Aorta (tissue), 5 donors: ENCODE measurements around the gene SERTAD2. TPM values are rescaled to one million over a fixed set of nuclear protein-coding genes. Genes with fewer than 3 reads are reported as not detected.

Experiments used
- ATAC-seq: fragments of 200-7000 bp; cut with Tn5 transposase; one replicate; pipeline ENCODE4 v1.9.1; 2022; ENCODE audit warnings: moderate library complexity; ENCODE audit not compliant: low FRiP score
- DNase-seq, 2 donors: peaks; one replicate each; pipeline ENCODE4 v3.0.0-alpha.2; 2020
- H3K27ac ChIP-seq, 2 donors: one replicate each; pipeline ENCODE4 v1.5.1; 2013; ENCODE audit warnings: low read length in 2 of 2, mild to moderate bottlenecking in 2 of 2, moderate library complexity in 2 of 2, control low read depth in 1 of 2, inconsistent platforms in 1 of 2, low read depth in 1 of 2
- H3K27me3 ChIP-seq, 2 donors: one replicate each; pipeline ENCODE4 v1.6.1; 2013; ENCODE audit warnings: control low read depth in 1 of 2, low read length in 1 of 2, mild to moderate bottlenecking in 1 of 2, moderate library complexity in 1 of 2; ENCODE audit not compliant: insufficient read depth in 2 of 2, control insufficient read depth in 1 of 2
- H3K36me3 ChIP-seq, 2 donors: one replicate each; pipeline ENCODE4 v1.6.1; 2013; ENCODE audit warnings: control low read depth in 1 of 2, low read length in 1 of 2, mild to moderate bottlenecking in 1 of 2; ENCODE audit not compliant: insufficient read depth in 2 of 2, control insufficient read depth in 1 of 2
- H3K4me1 ChIP-seq, 2 donors: one replicate each; pipeline ENCODE4 v1.6.1; 2013; ENCODE audit warnings: low read length in 2 of 2, control low read depth in 1 of 2, mild to moderate bottlenecking in 1 of 2, moderate library complexity in 1 of 2; ENCODE audit not compliant: insufficient read depth in 2 of 2, control insufficient read depth in 1 of 2
- H3K4me3 ChIP-seq, 2 donors: one replicate each; pipeline ENCODE4 v1.5.1; 2013; ENCODE audit warnings: low read length in 2 of 2, control low read depth in 1 of 2, mild to moderate bottlenecking in 1 of 2
- H3K9me3 ChIP-seq: one replicate; pipeline ENCODE4 v1.6.1; 2013; ENCODE audit warnings: mild to moderate bottlenecking, low read length; ENCODE audit not compliant: control insufficient read depth
- WGBS, 2 donors: extraction: QIAGEN DNeasy Blood & Tissue Kit; methylation state at CpG; one replicate each; pipeline ENCODE4 v1.1.7; 2013; 5-methylcytosine and 5-hydroxymethylcytosine counted together
- intact Hi-C, 2 donors: fragments of 100-400 bp; cut with DNase I; formaldehyde crosslinking; loops; one replicate each; pipeline versions ENCODE4 v1.14.2 to v1.15.0; 2022
- polyA plus RNA-seq, 2 donors: library from polyadenylated mRNA; stranded (reverse); fragments of 200-250 nt; gene quantifications; one replicate each; pipeline ENCODE4 v1.2.3, GENCODE V29; 2013
- total RNA-seq, 2 donors: library from RNA; stranded (reverse); fragmentation: NEBNext Ultra II Directional; extraction: Animal tissue kit (Norgen Biotek cat#: 25700); gene quantifications; one replicate each; pipeline ENCODE4 v1.2.1, GENCODE V29; 2021
- donor health status: healthy with polysubstance abuse.
- donor health status: Bipolar disorder and iron deficiency.
- donor health status: DM: no; HTN: no; CAD: no.
- donor health status: DM: no; HTN: no; CAD: no.
- donor health status: DM: yes; HTN: yes; CAD: no.

Gene SERTAD2
- total and polyA plus RNA-seq, 4 donors = 4.6 to 27.4 (median 20.6) TPM

DNA sequence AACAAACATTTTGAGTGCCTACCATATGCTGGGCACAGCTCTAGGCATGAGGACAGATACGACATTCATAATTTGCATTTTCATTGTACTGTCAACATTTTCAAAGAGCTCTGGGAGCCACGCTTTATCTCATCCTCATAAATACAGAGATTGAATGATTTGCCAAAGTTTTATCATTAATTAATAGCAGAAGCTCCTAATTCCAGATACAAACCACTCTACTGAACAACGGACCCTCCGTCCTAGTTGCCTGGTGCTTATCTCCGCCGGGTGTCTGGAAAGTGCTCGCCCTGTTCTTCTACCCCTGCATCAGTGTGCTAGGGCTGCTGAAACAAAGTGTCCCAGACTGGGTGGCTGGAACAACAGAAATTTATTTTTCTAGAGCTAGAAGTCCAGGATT lies 23.8 kb downstream of the SERTAD2 start:
- Histone ChIP-seq H3K36me3 (peaks cover 0 to 2% of the 10 kb centered on the region in 2 donors), H3K4me3 (no peak overlapping the region), H3K27me3 (no peaks in the 10 kb centered on the region), H3K4me1 (no peaks in the 10 kb centered on the region), H3K27ac (no peak overlapping the region), H3K9me3 (no peaks in the 10 kb centered on the region)
- intact Hi-C loops = no loop called here
- ATAC-seq = no peak
- DNase-seq = no peak
- WGBS, 2 donors = 94 to 95% methylated on average over 7 of the region's 7 CpGs

DNA sequence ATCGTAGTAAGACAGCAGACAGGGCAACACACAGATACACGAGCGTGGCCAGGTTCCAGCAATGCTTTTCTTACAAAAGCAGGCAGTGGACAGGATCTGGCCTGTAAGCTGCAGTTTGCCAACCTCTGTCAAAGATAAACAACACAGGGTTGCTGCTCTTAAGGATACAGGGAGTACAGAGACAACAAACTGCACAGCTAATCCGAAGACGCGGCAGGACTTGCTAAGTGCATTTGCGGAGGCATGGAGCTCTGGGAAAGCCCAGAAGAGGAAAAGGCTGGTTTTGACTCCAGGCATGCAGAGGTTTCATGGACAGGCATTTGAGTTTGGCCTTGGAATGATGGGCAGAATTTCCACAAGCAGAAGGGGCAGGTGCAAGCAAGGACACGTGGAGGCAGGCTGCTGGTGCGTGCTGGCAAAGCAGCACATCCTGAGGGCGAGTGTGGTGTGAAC lies 24.4 kb downstream of the SERTAD2 start:
- DNase-seq (no peak), ATAC-seq (no peak)
- Histone ChIP-seq H3K4me3 (no peak overlapping the region), H3K4me1 (no peaks in the 10 kb centered on the region), H3K27ac (no peak overlapping the region), H3K9me3 (no peaks in the 10 kb centered on the region), H3K27me3 (no peaks in the 10 kb centered on the region), H3K36me3 (peaks cover 0 to 1% of the 10 kb centered on the region in 2 donors)
- 60 to 66% methylated on average over 10 of the region's 10 CpGs for WGBS, 2 donors
- intact Hi-C loops = no loop called here

DNA sequence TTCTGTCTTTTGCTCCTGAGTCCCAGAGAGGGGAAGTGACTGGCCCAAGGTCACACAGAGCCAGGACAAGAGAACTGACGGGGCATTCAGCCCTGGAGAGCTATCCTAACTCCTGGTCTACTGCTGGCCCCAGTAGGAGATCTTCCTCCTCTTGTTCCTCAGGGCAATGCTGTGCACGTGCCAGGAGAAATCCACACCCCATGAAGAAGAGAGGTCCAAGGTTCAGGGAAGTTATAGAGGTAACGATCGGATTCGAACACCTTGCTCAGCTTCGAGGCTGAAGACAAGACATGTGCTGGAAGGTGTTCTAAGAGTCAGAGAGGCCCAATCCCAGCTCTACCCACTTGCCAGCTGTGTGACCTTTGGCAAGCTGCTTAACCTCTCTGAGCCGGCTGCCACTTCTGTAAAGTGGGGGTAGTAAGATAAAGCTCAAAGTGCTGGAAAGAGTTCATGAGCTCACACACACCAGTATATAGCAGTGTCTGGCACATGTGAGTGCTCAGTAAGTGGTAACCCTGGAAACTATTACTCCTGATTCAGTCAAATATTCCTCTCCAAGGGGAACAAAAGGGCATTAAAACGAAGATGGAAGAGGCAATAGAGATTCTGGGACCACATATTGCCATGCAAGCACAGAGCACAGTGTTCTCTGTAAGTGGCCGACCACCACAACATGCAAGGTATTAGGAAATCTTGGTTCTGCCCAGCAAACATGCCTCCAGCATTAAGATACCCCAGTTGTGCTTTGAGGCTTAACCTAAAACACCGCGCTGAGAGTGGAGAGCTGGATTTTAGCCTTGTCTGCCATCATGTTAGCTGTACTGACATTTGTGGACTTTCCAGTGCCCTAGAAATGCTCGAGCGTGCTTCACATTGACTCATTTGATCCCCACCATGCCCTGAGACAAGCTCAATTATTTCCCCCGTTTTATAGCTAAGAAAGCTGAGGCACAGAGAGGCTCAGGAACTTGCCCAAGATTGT lies 25.6 kb downstream of the SERTAD2 start:
- H3K4me3 ChIP-seq = no peak overlapping the region
- WGBS, 2 donors = 86 to 88% methylated on average over 14 of the region's 14 CpGs
- no peaks in the 10 kb centered on the region for H3K27me3 ChIP-seq
- no peak overlapping the region for H3K27ac ChIP-seq
- H3K4me1 ChIP-seq = no peaks in the 10 kb centered on the region
- intact Hi-C loops = no loop called here
- DNase-seq (no peak), ATAC-seq (no peak)
- no peaks in the 10 kb centered on the region for H3K9me3 ChIP-seq
- no peaks in the 10 kb centered on the region for H3K36me3 ChIP-seq

DNA sequence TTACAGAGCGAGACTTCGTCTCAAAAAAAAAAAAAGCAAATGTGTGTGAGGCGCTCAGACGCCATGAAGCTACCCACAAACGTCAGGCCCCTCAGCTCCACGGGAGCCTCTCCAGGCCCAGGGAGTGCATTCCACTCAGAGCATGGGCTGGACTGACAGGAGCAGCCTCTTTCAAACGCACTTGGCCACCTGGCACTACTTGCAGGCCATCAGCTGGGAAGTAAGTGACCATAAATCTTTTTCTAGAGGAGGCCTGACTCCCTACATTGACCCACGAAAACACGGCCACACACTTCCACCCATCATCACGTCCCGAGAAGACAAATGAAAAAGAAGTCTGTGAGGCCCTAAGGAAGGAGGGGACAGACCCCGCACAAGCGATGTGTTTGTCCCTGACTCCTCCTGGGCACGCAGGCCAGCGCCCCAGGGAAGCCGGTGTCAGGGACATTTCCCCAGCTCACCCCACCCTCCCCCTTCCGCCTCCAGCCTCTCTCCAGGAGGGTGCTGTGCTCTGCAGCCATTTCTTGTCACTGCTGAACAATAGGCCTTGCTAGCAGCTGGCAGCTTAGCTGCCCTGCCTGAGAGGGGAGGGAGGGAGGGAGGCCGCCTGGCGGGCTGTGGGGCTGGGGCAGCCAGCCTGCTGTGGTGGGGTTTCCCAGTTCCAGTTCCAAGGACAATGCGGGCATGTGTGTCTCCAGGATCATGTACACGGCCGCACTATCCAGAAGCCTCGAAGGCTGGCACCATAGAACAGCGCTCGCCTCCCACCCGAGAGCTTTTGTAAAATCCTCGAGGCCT lies 26.6 kb downstream of the SERTAD2 start:
- no peak overlapping the region for H3K4me3 ChIP-seq
- H3K4me1 ChIP-seq = no peaks in the 10 kb centered on the region
- 83 to 84% methylated on average over 27 of the region's 27 CpGs for WGBS, 2 donors
- H3K36me3 ChIP-seq = no peaks in the 10 kb centered on the region
- no peak overlapping the region for H3K27ac ChIP-seq
- no peaks in the 10 kb centered on the region for H3K27me3 ChIP-seq
- no peaks in the 10 kb centered on the region for H3K9me3 ChIP-seq
- ATAC-seq = no peak
- intact Hi-C loops = no loop called here
- DNase-seq = no peak

DNA sequence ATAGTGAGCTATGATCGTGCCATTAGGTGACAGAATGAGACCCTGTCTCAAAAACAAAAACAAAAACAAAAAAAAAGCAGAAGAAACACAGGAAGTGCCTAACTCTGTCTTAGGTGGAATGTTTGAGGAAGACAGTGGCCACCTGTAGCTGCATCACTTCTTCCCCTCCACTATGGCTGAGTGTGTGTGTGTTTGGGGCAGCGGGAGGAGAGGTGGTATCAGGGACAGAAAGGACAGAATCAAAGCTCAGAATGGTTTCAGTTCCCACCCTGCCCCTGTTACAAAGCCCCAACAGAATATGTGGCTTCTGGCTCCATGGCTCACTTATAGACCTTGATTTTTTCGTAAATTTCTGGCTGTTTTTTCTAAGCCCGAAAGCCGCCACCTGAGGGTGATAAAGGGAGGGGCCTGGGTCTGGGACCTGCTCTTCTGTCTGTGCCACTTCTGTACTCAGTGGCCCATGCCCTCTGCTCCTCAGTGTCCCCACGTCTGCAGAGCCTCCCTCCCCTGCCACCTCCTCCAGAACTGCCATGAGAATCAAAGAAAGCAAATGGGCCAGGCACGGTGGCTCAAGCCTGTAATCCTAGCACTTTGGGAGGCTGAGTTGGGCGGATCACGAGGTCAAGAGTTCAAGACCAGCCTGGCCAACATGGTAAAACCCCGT lies 27.4 kb downstream of the SERTAD2 start:
- no peak for DNase-seq
- no peak for ATAC-seq
- no peaks in the 10 kb centered on the region for H3K9me3 ChIP-seq
- no peaks in the 10 kb centered on the region for H3K36me3 ChIP-seq
- H3K27ac ChIP-seq = no peak overlapping the region
- no peaks in the 10 kb centered on the region for H3K4me1 ChIP-seq
- no peaks in the 10 kb centered on the region for H3K27me3 ChIP-seq
- H3K4me3 ChIP-seq = no peak overlapping the region
- WGBS, 2 donors = 90 to 91% methylated on average over 10 of the region's 10 CpGs
- intact Hi-C loops = no loop called here

DNA sequence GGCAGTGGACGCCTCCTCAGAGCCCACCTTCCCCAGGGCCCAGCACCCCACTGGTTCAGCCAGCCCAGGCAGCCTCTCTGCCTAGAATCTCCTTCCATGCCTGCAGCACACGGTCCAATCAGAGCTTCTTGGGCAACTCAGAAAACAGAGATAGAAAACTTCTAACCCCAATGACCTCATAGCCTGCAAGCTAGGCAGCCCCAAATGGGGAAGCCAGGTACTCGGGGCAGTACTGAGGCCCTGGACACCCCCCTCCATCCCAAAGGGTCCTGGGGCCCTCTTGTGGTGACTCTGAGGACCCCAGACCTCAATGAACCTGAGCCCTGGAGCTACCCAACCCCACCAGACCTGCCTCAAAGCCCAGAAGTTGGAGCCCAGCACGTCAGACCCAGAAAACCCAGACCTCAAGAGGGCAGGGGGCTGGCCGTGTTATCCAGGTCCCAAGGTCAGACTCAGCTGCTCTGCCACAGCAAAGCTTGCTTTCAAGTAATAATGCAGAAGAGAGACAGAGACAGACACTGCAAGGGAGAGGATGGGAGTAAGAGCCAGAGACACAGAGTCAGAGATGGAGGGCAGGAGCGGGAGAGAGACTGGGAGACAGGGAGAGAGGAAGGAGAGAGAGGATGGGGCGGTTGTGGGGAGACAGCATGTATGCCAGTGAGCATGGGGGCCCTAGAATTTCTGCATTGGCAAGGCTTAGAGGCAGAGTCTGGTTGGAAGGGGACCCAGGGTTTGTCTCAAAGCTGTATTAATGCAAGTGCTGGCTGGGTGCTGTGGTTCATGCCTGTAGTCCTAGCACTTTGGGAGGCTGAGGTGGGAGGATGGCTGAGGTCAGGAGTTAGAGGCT lies 28.2 kb downstream of the SERTAD2 start:
- no peak for ATAC-seq
- H3K27me3 ChIP-seq = no peaks in the 10 kb centered on the region
- no peak for DNase-seq
- H3K4me1 ChIP-seq = no peaks in the 10 kb centered on the region
- no peaks in the 10 kb centered on the region for H3K36me3 ChIP-seq
- no peaks in the 10 kb centered on the region for H3K9me3 ChIP-seq
- H3K4me3 ChIP-seq = no peak overlapping the region
- 92 to 93% methylated on average over 7 of the region's 7 CpGs for WGBS, 2 donors
- intact Hi-C loops = no loop called here
- H3K27ac ChIP-seq = no peak overlapping the region

DNA sequence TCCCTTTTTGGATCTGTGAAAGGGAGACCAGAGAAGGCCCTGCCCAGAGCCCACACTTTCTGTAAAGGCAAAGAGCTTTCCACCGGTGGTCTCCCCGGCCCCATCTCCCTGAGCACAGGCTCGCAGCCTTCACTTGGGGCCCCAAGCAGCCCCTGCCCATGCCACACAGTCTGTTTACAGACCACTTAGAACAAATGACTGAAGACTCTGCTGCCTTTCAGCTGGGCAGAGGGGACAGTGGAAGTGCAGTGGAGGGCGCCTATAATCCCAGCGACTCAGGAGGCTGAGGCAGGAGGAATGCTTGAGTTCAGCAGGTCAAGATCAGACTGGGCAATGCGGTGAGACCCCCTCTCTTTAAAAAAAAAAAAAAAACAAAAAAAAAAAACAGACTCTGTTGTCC lies 28.9 kb downstream of the SERTAD2 start:
- WGBS, 2 donors = 88 to 89% methylated on average over 6 of the region's 6 CpGs
- H3K4me1 ChIP-seq = no peaks in the 10 kb centered on the region
- DNase-seq = no peak
- no peak for ATAC-seq
- no peaks in the 10 kb centered on the region for H3K9me3 ChIP-seq
- no peak overlapping the region for H3K4me3 ChIP-seq
- H3K27ac ChIP-seq = no peak overlapping the region
- intact Hi-C loops = no loop called here
- H3K27me3 ChIP-seq = no peaks in the 10 kb centered on the region
- H3K36me3 ChIP-seq = no peaks in the 10 kb centered on the region

DNA sequence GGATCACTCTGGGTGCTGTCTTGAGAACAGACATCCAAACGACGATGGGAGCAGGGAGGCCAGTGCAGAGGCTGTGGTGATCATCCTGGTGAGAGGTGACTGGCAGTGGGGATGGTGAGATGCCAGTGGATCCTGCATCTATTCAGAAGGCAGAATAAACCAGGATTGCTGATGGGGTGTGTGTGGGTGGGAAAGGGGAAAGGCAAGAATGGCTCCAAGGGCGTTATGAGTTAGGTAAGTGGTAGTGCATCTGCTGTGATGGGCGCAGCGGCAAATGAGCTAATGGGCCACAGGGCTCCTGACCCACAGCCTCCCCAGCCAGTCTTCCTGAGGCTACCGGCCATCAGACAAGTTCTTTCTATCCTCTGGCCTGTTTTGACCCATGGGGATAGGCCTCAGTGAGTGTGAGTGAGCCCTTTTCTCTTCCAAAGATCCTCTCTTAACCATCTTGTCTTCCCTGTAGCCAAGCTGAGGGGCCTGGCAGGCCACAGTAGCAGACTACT lies 29.6 kb downstream of the SERTAD2 start:
- no peaks in the 10 kb centered on the region for H3K4me1 ChIP-seq
- intact Hi-C loops = no loop called here
- no peaks in the 10 kb centered on the region for H3K36me3 ChIP-seq
- H3K27me3 ChIP-seq = no peaks in the 10 kb centered on the region
- DNase-seq (no peak), ATAC-seq (no peak)
- no peak overlapping the region for H3K27ac ChIP-seq
- WGBS, 2 donors = 91 to 95% methylated on average over 6 of the region's 6 CpGs
- H3K4me3 ChIP-seq = no peak overlapping the region
- no peaks in the 10 kb centered on the region for H3K9me3 ChIP-seq
